ENCODE data around the gene DENND4A.

DNA sequence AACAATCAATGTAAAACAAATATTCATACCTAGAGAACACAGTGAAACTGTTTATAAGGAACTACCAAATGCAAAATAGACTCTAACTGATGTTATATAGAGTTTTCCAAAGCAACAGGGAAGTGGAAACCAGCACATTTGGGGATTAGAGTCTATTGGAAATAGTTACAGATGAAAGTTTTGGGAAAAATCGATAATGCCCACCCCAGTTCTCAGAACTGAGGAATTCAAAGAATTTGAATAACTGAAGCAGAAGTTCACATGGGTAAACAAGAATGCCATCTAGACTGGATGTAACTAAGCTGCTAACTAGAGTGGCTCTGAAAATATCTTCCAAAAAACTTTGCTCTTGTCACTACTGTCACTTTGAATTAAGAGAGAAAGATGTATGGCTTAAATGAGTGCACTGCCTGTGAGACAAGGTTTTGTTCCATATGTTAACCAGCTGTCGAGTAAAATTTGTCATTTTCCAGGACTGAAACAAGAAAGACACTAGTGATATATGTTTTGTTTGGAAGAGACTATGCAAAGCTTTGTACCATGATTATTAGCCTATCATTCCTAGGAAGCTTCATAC lies 9.2 kb upstream of the DENND4A start:
- TF ChIP-seq, protein P1, sequence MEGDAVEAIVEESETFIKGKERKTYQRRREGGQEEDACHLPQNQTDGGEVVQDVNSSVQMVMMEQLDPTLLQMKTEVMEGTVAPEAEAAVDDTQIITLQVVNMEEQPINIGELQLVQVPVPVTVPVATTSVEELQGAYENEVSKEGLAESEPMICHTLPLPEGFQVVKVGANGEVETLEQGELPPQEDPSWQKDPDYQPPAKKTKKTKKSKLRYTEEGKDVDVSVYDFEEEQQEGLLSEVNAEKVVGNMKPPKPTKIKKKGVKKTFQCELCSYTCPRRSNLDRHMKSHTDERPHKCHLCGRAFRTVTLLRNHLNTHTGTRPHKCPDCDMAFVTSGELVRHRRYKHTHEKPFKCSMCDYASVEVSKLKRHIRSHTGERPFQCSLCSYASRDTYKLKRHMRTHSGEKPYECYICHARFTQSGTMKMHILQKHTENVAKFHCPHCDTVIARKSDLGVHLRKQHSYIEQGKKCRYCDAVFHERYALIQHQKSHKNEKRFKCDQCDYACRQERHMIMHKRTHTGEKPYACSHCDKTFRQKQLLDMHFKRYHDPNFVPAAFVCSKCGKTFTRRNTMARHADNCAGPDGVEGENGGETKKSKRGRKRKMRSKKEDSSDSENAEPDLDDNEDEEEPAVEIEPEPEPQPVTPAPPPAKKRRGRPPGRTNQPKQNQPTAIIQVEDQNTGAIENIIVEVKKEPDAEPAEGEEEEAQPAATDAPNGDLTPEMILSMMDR (conservative IDR thresholded peaks at IDR 0.05 in 1 of 2, IDR thresholded peaks at IDR 0.05 in 1 of 2; ENCODE audit: extremely low read depth in 1 of 2, insufficient read depth in 1 of 2, low read depth in 1 of 2, low read length in 2 of 2): no peak
- no peak for TF ChIP-seq EZH2 (IDR thresholded peaks at IDR 0.05; ENCODE audit: borderline replicate concordance, low read length)

All from mammary epithelial cell (primary cell).